ENCODE results near the gene SLC1A1. TPM values are rescaled to one million over a fixed set of nuclear protein-coding genes. Genes with fewer than 3 reads are reported as not detected.
"Not testable (repeated sequence)": the region's sequence is repeated elsewhere in the genome, so short reads cannot be mapped to it uniquely, and the experiment has no call there.

The SLC1A1 gene
- total RNA-seq, 4 donors from 2014 or later = 48.4 to 56.7 (median 49.7) TPM

DNA sequence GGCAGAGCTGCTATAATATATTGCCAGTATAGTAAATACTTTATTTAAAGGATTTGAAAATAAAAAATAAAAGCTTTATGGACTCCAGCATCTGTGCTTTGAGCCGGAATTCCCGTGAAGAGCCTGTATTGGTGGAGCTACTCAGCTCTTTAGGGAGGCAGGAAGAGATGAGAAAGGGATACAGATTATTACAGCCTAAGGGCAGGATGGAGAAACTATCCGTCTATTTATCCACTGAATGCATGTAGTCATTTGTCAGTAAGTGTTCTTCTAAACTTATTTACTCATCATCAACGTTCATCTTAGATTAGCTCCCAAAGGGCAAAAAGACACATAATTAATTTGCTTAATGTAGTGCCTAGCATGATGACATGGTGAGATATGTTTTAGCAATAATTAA lies 48.4 kb downstream of the SLC1A1 start:
- Histone ChIP-seq H3K27ac (no peak overlapping the region), H3K9me3 (no peaks in the 10 kb centered on the region), H3K4me1 (peaks cover 5 to 12% of the 10 kb centered on the region in 2 donors), H3K36me3 (no peaks in the 10 kb centered on the region), H3K27me3 (no peaks in the 10 kb centered on the region), H3K4me3 (replicated peaks in 1 of 3) (no peak overlapping the region)
- DNase-seq = no peak
- no peak for TF ChIP-seq POLR2A (IDR thresholded peaks at IDR 0.05)
- TF ChIP-seq, protein P1, sequence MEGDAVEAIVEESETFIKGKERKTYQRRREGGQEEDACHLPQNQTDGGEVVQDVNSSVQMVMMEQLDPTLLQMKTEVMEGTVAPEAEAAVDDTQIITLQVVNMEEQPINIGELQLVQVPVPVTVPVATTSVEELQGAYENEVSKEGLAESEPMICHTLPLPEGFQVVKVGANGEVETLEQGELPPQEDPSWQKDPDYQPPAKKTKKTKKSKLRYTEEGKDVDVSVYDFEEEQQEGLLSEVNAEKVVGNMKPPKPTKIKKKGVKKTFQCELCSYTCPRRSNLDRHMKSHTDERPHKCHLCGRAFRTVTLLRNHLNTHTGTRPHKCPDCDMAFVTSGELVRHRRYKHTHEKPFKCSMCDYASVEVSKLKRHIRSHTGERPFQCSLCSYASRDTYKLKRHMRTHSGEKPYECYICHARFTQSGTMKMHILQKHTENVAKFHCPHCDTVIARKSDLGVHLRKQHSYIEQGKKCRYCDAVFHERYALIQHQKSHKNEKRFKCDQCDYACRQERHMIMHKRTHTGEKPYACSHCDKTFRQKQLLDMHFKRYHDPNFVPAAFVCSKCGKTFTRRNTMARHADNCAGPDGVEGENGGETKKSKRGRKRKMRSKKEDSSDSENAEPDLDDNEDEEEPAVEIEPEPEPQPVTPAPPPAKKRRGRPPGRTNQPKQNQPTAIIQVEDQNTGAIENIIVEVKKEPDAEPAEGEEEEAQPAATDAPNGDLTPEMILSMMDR (IDR thresholded peaks at IDR 0.05) = no peak
- 70 to 78% methylated on average over 4 of the region's 4 CpGs for WGBS, 2 donors
- intact Hi-C loops (cut with DNase I) = no loop called here

DNA sequence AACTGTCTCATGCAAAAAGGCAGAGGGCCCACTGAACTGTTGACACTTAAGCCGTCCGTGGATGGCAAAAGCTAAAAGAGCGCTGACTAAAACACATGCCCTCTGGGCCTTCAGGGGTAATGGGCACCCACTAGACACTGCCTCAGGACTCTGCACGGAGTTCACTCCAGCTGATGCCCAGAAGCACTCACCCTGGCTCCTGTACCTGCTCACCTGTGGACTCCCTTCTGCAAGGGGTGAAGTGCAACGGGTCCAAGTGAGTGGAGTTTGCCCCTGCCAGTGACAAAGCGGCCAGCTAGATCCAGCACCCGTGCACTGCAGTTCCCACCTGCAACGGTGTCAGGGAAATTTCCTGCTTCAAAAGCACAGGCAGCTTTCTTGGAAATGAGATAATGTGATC lies 50.2 kb downstream of the SLC1A1 start:
- intact Hi-C loops (cut with DNase I) = no loop called here
- 91 to 92% methylated on average over 7 to 8 of the region's 8 CpGs for WGBS, 2 donors
- TF ChIP-seq POLR2A (IDR thresholded peaks at IDR 0.05) = no peak
- H3K9me3 ChIP-seq = no peaks in the 10 kb centered on the region
- no peak for DNase-seq
- no peak overlapping the region for H3K27ac ChIP-seq
- peaks cover 5 to 12% of the 10 kb centered on the region in 2 donors for H3K4me1 ChIP-seq
- H3K36me3 ChIP-seq = no peaks in the 10 kb centered on the region
- no peak overlapping the region for H3K4me3 ChIP-seq (replicated peaks in 1 of 3)
- H3K27me3 ChIP-seq = no peaks in the 10 kb centered on the region

DNA sequence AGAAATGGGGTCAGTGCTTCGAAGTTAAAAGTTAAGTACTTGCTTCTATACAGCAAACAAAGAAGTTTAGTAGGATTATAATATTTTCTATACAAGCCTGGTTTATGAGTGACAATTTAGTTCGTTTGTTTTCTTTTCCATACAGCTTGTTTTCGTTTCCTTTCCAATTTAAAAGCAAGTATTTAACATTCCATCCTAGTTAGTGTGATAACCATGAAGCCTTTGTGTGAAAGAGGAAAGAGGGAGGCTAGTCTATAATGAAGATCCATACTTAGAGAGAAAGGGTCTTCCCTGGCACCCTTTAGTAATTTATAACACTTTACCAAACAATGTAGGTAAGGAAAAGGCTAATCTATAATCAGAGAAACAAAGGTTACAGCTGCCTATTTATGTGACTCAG lies 51.0 kb downstream of the SLC1A1 start:
- no peaks in the 10 kb centered on the region for H3K36me3 ChIP-seq
- peaks cover 5 to 12% of the 10 kb centered on the region in 2 donors for H3K4me1 ChIP-seq
- intact Hi-C loops (cut with DNase I) = no loop called here
- H3K27ac ChIP-seq = no peak overlapping the region
- H3K9me3 ChIP-seq = no peaks in the 10 kb centered on the region
- TF ChIP-seq, protein P1 (IDR thresholded peaks at IDR 0.05) = no peak
- TF ChIP-seq POLR2A (IDR thresholded peaks at IDR 0.05) = no peak
- no peak for DNase-seq
- WGBS, 2 donors = 57 to 69% methylated on average over 3 of the region's 3 CpGs
- no peaks in the 10 kb centered on the region for H3K27me3 ChIP-seq
- H3K4me3 ChIP-seq (replicated peaks in 1 of 3) = no peak overlapping the region

DNA sequence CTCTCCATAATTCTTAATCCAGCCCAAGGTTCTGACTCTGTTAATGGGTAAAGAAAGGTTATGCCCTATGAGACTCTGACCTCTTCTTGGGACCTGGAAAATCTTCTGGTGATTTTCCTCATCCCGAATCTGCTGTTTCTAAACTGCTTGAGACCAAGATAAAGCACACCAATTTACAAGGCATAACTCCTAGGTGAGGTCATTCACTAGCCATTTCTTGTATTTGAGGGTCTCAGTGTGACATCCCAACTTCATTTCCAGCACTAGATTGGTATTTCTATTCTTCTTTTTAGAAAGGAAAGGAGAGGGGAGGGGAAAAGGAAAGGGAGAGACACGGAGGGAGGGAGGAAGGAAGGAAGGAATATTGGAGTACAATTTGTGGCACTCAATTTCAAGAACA lies 51.6 kb downstream of the SLC1A1 start:
- Histone ChIP-seq H3K4me1 (peaks cover 11 to 12% of the 10 kb centered on the region in 2 donors), H3K4me3 (replicated peaks in 1 of 3) (no peak overlapping the region), H3K27ac (no peak overlapping the region), H3K27me3 (no peaks in the 10 kb centered on the region), H3K36me3 (no peaks in the 10 kb centered on the region), H3K9me3 (no peaks in the 10 kb centered on the region)
- TF ChIP-seq POLR2A (IDR thresholded peaks at IDR 0.05) = no peak
- TF ChIP-seq, protein P1 (IDR thresholded peaks at IDR 0.05) = no peak
- intact Hi-C loops (cut with DNase I) = no loop called here
- DNase-seq = no peak
- WGBS, 2 donors = 71 to 84% methylated on average over 2 of the region's 2 CpGs

DNA sequence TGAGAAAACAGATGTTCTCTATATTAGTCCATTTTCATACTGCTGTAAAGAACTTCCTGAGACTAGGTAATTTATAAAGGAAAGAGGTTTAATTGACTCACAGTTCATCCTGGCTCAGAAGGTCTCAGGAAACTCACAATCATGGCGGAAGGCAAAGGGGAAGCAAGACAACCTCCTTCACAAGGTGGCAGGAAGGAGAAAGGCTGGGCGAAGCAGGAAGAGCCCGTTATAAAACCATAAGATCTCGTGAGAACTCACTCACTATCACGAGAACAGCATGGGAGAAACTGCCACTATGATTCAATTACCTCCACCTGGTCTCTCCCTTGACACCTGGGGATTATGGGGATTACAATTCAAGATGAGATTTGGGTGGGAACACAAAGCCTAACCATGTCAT lies 54.4 kb downstream of the SLC1A1 start:
- H3K36me3 ChIP-seq; H3K27me3 ChIP-seq; DNase-seq; H3K27ac ChIP-seq; H3K4me3 ChIP-seq (replicated peaks in 1 of 3); intact Hi-C loops (cut with DNase I); H3K9me3 ChIP-seq: not testable (repeated sequence)
- 79 to 84% methylated on average over 5 of the region's 5 CpGs for WGBS, 2 donors
- peaks cover 17 to 21% of the 10 kb centered on the region in 2 donors for H3K4me1 ChIP-seq

DNA sequence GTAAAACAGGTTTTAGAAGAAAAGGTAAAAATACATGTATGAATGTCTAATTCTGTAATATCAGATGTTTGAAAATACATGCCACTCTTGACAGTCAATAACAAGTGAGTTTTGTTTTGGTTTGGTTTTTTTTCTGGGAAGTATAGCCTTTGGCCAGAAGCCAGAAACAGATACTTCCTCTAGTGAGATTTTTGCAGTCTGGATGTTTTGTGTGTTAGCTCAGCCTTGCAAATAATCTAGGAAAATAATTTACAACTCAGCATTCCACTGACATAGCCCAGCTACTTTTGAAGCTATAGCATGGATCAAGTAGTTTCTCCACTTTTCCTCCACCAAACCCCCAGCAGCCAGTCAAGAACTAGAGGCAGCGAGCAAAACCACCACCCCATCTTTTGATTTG lies 56.7 kb downstream of the SLC1A1 start:
- 76 to 91% methylated on average over 1 of the region's 1 CpG for WGBS, 2 donors
- Histone ChIP-seq H3K4me3 (replicated peaks in 1 of 3) (no peak overlapping the region), H3K4me1 (peaks cover 21 to 36% of the 10 kb centered on the region in 2 donors), H3K9me3 (no peaks in the 10 kb centered on the region), H3K27me3 (no peaks in the 10 kb centered on the region), H3K27ac (no peak overlapping the region), H3K36me3 (no peaks in the 10 kb centered on the region)
- intact Hi-C loops (cut with DNase I) = no loop called here
- no peak for DNase-seq
- TF ChIP-seq, protein P1 (IDR thresholded peaks at IDR 0.05) = no peak
- no peak for TF ChIP-seq POLR2A (IDR thresholded peaks at IDR 0.05)
